Glomerular visceral epithelial cell (primary cell): ENCODE data around the gene KIF6.
A peak's percentile ranks its signal among the peaks of the same experiment; 100 is the strongest.
"Not testable (repeated sequence)": the region's sequence is repeated elsewhere in the genome, so short reads cannot be mapped to it uniquely, and the experiment has no call there.

Experiments
- DNase-seq: peaks from one replicate; pipeline ENCODE4 v3.0.0-alpha.2; 2016; ENCODE audit errors: extremely low spot score

The KIF6 gene

GRCh38 chr6:39724787-39725631 lies at the start of gene KIF6:
Gene KIF6, minus strand, starts transcription at chr6:39725408. Its CDS starts 98 bp downstream, at chr6:39725310.
- peak; percentile 91 for DNase-seq

- no peak for DNase-seq
Observed at GRCh38 chr6:39773782-39774181, 48.6 kb upstream of the KIF6 start.

- DNase-seq: no peak
Observed at GRCh38 chr6:39772559-39773273, 47.5 kb upstream of the KIF6 start.

- no peak for DNase-seq
Observed at GRCh38 chr6:39770446-39770845, 45.2 kb upstream of the KIF6 start.

GRCh38 chr6:39769012-39769411 lies 43.8 kb upstream of the KIF6 start:
- DNase-seq: no peak

GRCh38 chr6:39765508-39766065 lies 40.4 kb upstream of the KIF6 start:
- no peak for DNase-seq

GRCh38 chr6:39760226-39760952 lies 35.2 kb upstream of the KIF6 start:
- no peak for DNase-seq

- no peak for DNase-seq
Observed at GRCh38 chr6:39758905-39759605, 33.8 kb upstream of the KIF6 start.

GRCh38 chr6:39756582-39756981 lies 31.4 kb upstream of the KIF6 start:
- no peak for DNase-seq

- no peak for DNase-seq
Observed at GRCh38 chr6:39755231-39755630, 30.0 kb upstream of the KIF6 start.

- no peak for DNase-seq
Observed at GRCh38 chr6:39754514-39755115, 29.4 kb upstream of the KIF6 start.

GRCh38 chr6:39753725-39754045 lies 28.5 kb upstream of the KIF6 start:
- DNase-seq: no peak

- DNase-seq: no peak
Observed at GRCh38 chr6:39752835-39753724, 27.9 kb upstream of the KIF6 start.

- no peak for DNase-seq
Observed at GRCh38 chr6:39746795-39747194, 21.6 kb upstream of the KIF6 start.

- DNase-seq: no peak
Observed at GRCh38 chr6:39733704-39734103, 8.5 kb upstream of the KIF6 start.

- no peak for DNase-seq
Observed at GRCh38 chr6:39731565-39731964, 6.4 kb upstream of the KIF6 start.

GRCh38 chr6:39729945-39730344 lies 4.7 kb upstream of the KIF6 start:
- DNase-seq: no peak

GRCh38 chr6:39725632-39725997 lies 407 bp upstream of the KIF6 start:
- no peak for DNase-seq

GRCh38 chr6:39723350-39723749 lies 1.9 kb downstream of the KIF6 start:
- DNase-seq: not testable (repeated sequence)

- no peak for DNase-seq
Observed at GRCh38 chr6:39714802-39715201, 10.4 kb downstream of the KIF6 start.
